ENCODE data around the gene PDHB. TPM values are rescaled to one million over a fixed set of nuclear protein-coding genes. Genes with fewer than 3 reads are reported as not detected.

Gene PDHB
- total RNA-seq, 2 donors from 2014 or later: 111 to 181 TPM

GRCh38 chr3:58422756-58423325, 10.8 kb downstream of the PDHB start:
- Histone ChIP-seq H3K9me3 (no peaks in the 10 kb centered on the region), H3K27me3 (no peaks in the 10 kb centered on the region), H3K4me1 (peaks cover 0 to 13% of the 10 kb centered on the region in 2 donors), H3K4me3 (no peak overlapping the region), H3K27ac (peak overlapping the region in 1 of 2 donors; percentile 0), H3K36me3 (peaks cover 35% of the 10 kb centered on the region)
- no peak for DNase-seq (ENCODE audit: low spot score)
- TF ChIP-seq CTCF (IDR thresholded peaks at IDR 0.05): no peak

- no peak for DNase-seq (ENCODE audit: low spot score)
- Histone ChIP-seq H3K4me3 (no peak overlapping the region), H3K27ac (peak overlapping the region in 1 of 2 donors; percentile 58), H3K36me3 (peaks cover 16% of the 10 kb centered on the region), H3K4me1 (peaks cover 0 to 13% of the 10 kb centered on the region in 2 donors), H3K27me3 (no peaks in the 10 kb centered on the region), H3K9me3 (no peaks in the 10 kb centered on the region)
- no peak for TF ChIP-seq CTCF (IDR thresholded peaks at IDR 0.05)
Observed at GRCh38 chr3:58421004-58421403, 12.6 kb downstream of the PDHB start.

- H3K27ac ChIP-seq: peak overlapping the region; percentile 58 to 60
- H3K4me3 ChIP-seq: no peak overlapping the region
- peaks cover 0 to 14% of the 10 kb centered on the region in 2 donors for H3K4me1 ChIP-seq
- no peaks in the 10 kb centered on the region for H3K9me3 ChIP-seq
- H3K27me3 ChIP-seq: no peaks in the 10 kb centered on the region
- peak; percentile 77 for DNase-seq (ENCODE audit: low spot score)
- no peak for TF ChIP-seq CTCF (IDR thresholded peaks at IDR 0.05)
- H3K36me3 ChIP-seq: peaks cover 6% of the 10 kb centered on the region
Observed at GRCh38 chr3:58419780-58420507, 13.7 kb downstream of the PDHB start.

- Histone ChIP-seq H3K27me3 (no peaks in the 10 kb centered on the region), H3K4me1 (peaks cover 0 to 25% of the 10 kb centered on the region in 2 donors), H3K27ac (no peak overlapping the region), H3K36me3 (no peaks in the 10 kb centered on the region), H3K9me3 (no peaks in the 10 kb centered on the region), H3K4me3 (no peak overlapping the region)
- no peak for DNase-seq (ENCODE audit: low spot score)
- TF ChIP-seq CTCF (IDR thresholded peaks at IDR 0.05): no peak
Observed at GRCh38 chr3:58418227-58418626, 15.4 kb downstream of the PDHB start.

- H3K4me1 ChIP-seq: peaks cover 0 to 25% of the 10 kb centered on the region in 2 donors
- H3K27me3 ChIP-seq: no peaks in the 10 kb centered on the region
- no peak overlapping the region for H3K27ac ChIP-seq
- TF ChIP-seq CTCF (IDR thresholded peaks at IDR 0.05): no peak
- DNase-seq (ENCODE audit: low spot score): no peak
- no peaks in the 10 kb centered on the region for H3K36me3 ChIP-seq
- H3K9me3 ChIP-seq: no peaks in the 10 kb centered on the region
- H3K4me3 ChIP-seq: no peak overlapping the region
Observed at GRCh38 chr3:58417075-58417474, 16.6 kb downstream of the PDHB start.
